ENCODE measurements around the gene TBX20.

DNA sequence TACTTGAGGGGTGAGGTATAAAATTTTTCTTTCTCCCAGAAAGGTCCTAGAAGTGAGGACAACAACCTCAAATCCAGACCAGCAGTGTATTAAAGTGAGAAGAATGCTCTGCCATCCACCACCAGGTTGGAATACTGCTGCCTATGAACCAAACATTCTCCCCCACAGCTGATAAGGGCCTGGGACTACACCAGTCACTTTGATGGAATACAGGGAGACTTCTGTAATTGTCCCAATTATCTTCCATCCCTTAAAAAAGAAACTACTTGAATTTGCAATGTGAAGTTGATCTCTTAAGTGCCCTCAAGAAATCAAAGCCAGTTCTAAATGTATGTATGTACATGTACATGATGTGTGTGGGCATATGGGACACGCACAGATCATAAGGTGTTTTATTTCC, 3.0 kb downstream of the TBX20 start:
- TF ChIP-seq TAF1 (IDR thresholded peaks at IDR 0.05; ENCODE audit: borderline replicate concordance, insufficient read depth, low read length) (no peak), FOXP2 (optimal IDR thresholded peaks at IDR 0.05; ENCODE audit: borderline replicate concordance, extremely low read depth, extremely low read length, insufficient read depth) (no peak), POLR2AphosphoS5 (IDR thresholded peaks at IDR 0.05; ENCODE audit: low read depth, low read length) (no peak)

All from PFSK-1 (cell line).